ENCODE measurements around the gene CSRP1. TPM values are rescaled to one million over a fixed set of nuclear protein-coding genes. Genes with fewer than 3 reads are reported as not detected.

CSRP1 gene
- total RNA-seq, 2 donors from 2014 or later: 186 to 376 TPM

DNA sequence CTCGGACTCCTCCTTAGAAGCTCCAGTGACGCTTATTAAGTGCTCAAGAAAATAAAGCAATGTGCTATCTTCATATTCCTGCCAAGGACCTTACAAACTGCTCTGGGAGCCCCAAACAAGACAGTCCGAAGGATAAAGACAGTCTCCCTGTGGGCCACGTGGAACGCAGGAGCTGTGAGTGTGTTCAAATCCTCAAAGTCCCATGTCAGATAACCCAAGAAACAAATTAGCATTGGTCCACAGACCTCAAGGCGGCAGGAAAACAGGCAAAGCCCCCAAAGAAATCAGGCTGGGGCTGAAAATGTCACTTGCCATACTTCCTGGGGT is 29.0 kb upstream of the CSRP1 start:
- no peak overlapping the region for H3K4me3 ChIP-seq
- H3K9ac ChIP-seq (ENCODE audit: low read depth in 2 of 2, low read length in 2 of 2): peak overlapping the region in 1 of 2 donors; percentile 14
- H3K9me3 ChIP-seq: no peaks in the 10 kb centered on the region
- no peak for DNase-seq
- H3K4me1 ChIP-seq: peaks cover 5% of the 10 kb centered on the region
- peaks cover 17% of the 10 kb centered on the region for H3K27me3 ChIP-seq
- intact Hi-C loops (cut with DNase I): no loop called here
- peak overlapping the region; percentile 63 for H3K27ac ChIP-seq
- no peaks in the 10 kb centered on the region for H3K36me3 ChIP-seq
- TF ChIP-seq CTCF (IDR thresholded peaks at IDR 0.05): no peak

DNA sequence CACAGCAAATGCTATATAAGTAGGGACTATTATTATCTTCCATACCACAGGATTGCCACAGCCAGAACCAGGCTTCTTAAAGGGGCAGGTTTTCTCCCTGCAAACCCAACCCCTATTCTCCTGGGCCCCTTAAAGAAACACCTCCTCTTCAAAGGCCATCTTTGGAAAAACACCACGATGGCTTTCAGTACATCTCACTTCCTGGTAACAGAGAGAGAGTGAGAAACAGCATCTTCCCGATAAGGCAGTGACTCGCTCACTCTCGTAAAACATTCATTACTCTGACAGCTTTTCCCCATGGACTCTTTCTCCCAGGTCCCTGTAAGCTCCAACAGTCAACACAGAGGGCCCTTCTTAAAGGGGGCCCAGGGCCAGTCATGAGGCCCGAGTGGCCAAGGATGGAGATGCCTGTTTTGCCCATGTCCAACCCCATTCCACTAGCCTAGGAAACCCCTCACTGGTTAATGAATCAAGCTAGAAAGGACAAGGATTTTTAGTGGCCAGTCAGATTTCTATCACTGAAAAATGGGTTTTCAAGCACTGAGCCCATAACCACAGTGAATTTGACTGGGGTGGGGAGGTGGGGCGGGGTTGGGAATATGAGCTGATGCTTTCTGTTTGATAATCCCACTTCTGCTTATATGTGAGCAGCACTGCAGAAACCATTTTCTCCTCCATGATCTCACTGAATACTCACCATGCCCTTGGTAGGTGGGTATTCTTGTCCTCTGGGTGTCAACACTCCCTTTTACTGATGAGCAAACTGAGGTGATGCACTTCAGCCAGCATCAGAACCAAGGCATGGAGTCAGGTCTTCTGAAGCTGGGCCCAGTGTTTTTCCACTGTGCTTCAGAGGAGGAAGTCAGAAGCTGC is 28.4 kb upstream of the CSRP1 start:
- Histone ChIP-seq H3K4me1 (peaks cover 5% of the 10 kb centered on the region), H3K9me3 (no peaks in the 10 kb centered on the region), H3K27me3 (peaks cover 17% of the 10 kb centered on the region), H3K36me3 (no peaks in the 10 kb centered on the region), H3K27ac (peak overlapping the region; percentile 63), H3K4me3 (no peak overlapping the region), H3K9ac (ENCODE audit: low read depth in 2 of 2, low read length in 2 of 2) (no peak overlapping the region)
- no peak for DNase-seq
- intact Hi-C loops (cut with DNase I): no loop called here
- TF ChIP-seq CTCF (IDR thresholded peaks at IDR 0.05): no peak

DNA sequence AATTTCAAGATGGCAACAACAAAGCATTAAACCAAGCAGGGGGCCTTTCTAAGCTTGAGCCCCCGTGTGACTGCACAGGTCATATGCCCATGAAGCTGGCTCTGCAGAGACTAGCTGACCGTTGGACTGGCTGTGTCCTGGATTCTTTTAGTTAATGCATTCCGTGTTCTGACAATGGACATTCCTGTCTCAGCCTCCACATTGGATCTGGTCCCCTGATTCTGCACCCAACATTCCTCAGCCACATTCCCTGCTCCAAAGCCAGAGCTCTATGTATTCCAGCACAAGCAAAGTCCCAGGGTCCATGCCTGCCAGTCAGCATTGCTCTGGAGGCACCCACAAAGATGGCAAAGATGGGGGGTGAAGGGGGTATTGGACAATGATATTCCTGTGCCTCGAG is 26.9 kb upstream of the CSRP1 start:
- no peaks in the 10 kb centered on the region for H3K36me3 ChIP-seq
- H3K4me1 ChIP-seq: peaks cover 5% of the 10 kb centered on the region
- DNase-seq: no peak
- H3K27ac ChIP-seq: no peak overlapping the region
- intact Hi-C loops (cut with DNase I): no loop called here
- H3K9me3 ChIP-seq: no peaks in the 10 kb centered on the region
- TF ChIP-seq CTCF (IDR thresholded peaks at IDR 0.05): no peak
- H3K27me3 ChIP-seq: peaks cover 12% of the 10 kb centered on the region
- no peak overlapping the region for H3K4me3 ChIP-seq
- H3K9ac ChIP-seq (ENCODE audit: low read depth in 2 of 2, low read length in 2 of 2): no peak overlapping the region

GRCh38 chr1:201531551-201532425 is 24.9 kb upstream of the CSRP1 start:
- Histone ChIP-seq H3K27me3 (no peaks in the 10 kb centered on the region), H3K4me1 (no peaks in the 10 kb centered on the region), H3K27ac (no peak overlapping the region), H3K9me3 (no peaks in the 10 kb centered on the region), H3K36me3 (no peaks in the 10 kb centered on the region), H3K4me3 (no peak overlapping the region), H3K9ac (ENCODE audit: low read depth in 2 of 2, low read length in 2 of 2) (no peak overlapping the region)
- no peak for DNase-seq
- no peak for TF ChIP-seq CTCF (IDR thresholded peaks at IDR 0.05)
- intact Hi-C loops (cut with DNase I): no loop called here

- intact Hi-C loops (cut with DNase I): no loop called here
- Histone ChIP-seq H3K27ac (no peak overlapping the region), H3K9ac (ENCODE audit: low read depth in 2 of 2, low read length in 2 of 2) (peak overlapping the region in 1 of 2 donors; percentile 30), H3K27me3 (no peaks in the 10 kb centered on the region), H3K9me3 (no peaks in the 10 kb centered on the region), H3K4me3 (no peak overlapping the region), H3K36me3 (no peaks in the 10 kb centered on the region), H3K4me1 (no peaks in the 10 kb centered on the region)
- peak; percentile 79 for DNase-seq
- peak; percentile 68 for TF ChIP-seq CTCF (IDR thresholded peaks at IDR 0.05)
Observed at GRCh38 chr1:201530741-201531531, 24.0 kb upstream of the CSRP1 start.
